GM06990 (cell line): Measurements from ENCODE around the gene LINGO3.

ENCODE experiments used
- DNase-seq: peaks from one replicate; pipeline ENCODE4 v3.0.0-alpha.2; 2011; ENCODE audit not compliant: insufficient read length; ENCODE audit errors: extremely low read depth
- H3K27me3 ChIP-seq: replicated peaks from 2 replicates; pipeline ENCODE4 v1.6.0; 2011; ENCODE audit warnings: low read length; ENCODE audit not compliant: control insufficient read depth, insufficient read depth
- H3K36me3 ChIP-seq: 2 replicates; pipeline ENCODE4 v1.5.1; 2011; ENCODE audit warnings: low read length; ENCODE audit not compliant: control insufficient read depth, insufficient read depth
- H3K4me3 ChIP-seq: replicated peaks from 2 replicates; pipeline ENCODE4 v1.5.1; 2011; ENCODE audit warnings: low read depth, mild to moderate bottlenecking, control low read depth, low read length
- CTCF ChIP-seq: IDR thresholded peaks from 2 replicates; pipeline ENCODE4 v1.5.1; 2011; ENCODE audit warnings: low read length, control low read depth, mild to moderate bottlenecking, inconsistent platforms; ENCODE audit not compliant: insufficient read depth, poor library complexity, severe bottlenecking

Gene LINGO3

GRCh38 chr19:2345076-2345475 is 37.1 kb upstream of the LINGO3 start:
- H3K36me3 ChIP-seq: peaks cover 6% of the 10 kb centered on the region
- no peak overlapping the region for H3K4me3 ChIP-seq
- H3K27me3 ChIP-seq: no peaks in the 10 kb centered on the region
- DNase-seq: no peak
- TF ChIP-seq CTCF: no peak

DNA sequence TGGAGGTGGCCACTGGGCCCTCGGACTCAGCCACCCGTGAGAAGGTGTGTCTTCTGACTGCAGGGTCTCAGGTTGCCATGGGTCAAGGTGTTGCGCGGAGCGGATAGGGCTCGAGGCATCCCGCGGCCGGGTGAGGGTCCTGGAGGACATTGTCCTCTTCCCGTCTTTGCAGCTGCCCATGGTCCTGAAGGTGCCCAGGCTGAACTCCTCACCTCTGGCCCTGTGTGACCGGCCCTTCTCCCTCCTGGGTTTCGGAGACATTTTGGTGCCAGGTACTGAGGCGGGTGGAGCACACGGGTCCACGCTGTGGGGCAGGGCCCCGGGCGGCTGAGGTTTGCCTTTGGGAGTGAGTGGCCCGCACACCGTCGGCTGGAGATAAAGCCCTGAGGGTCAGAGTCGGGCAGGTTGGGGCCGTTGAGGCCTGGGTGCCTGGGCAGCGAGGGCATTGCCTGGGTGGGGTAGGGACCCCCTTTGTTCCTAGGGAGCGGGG is 36.5 kb upstream of the LINGO3 start:
- Histone ChIP-seq H3K36me3 (peaks cover 6% of the 10 kb centered on the region), H3K27me3 (no peaks in the 10 kb centered on the region), H3K4me3 (no peak overlapping the region)
- DNase-seq: no peak
- TF ChIP-seq CTCF: no peak

GRCh38 chr19:2343289-2343982 is 35.5 kb upstream of the LINGO3 start:
- Histone ChIP-seq H3K4me3 (no peak overlapping the region), H3K27me3 (no peaks in the 10 kb centered on the region), H3K36me3 (peaks cover 4% of the 10 kb centered on the region)
- TF ChIP-seq CTCF: no peak
- no peak for DNase-seq

DNA sequence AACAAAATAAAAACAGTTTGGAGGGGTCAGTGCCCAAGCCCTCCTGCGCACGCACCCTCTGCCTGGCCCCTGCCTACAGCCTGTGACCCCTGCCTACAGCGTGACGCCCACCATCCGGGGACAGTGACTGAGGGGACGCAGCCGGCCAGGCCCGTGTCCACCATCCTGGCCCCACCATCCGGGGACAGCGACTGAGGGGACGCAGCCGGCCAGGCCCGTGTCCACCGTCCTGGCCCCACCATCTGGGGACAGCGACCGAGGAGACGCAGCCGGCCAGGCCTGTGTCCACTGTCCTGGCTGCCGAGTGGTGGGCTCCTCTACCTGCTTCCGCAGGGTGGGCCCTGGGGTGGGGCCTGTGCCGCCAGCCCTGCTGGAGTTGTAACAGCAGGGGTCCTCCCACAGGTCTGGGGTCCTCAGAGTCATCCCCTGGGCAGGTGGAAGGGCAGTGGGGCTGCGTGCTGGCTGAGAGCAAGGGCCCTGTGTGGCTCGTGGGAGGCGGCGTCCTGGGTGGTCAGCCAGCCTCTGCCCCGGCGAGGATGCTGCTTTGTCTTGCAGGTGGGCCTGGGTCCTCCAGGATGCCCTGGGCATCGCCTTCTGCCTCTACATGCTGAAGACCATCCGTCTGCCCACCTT is 34.8 kb upstream of the LINGO3 start:
- DNase-seq: no peak
- TF ChIP-seq CTCF: no peak
- Histone ChIP-seq H3K36me3 (peaks cover 4% of the 10 kb centered on the region), H3K4me3 (no peak overlapping the region), H3K27me3 (no peaks in the 10 kb centered on the region)

GRCh38 chr19:2341982-2342381 is 34.0 kb upstream of the LINGO3 start:
- DNase-seq: no peak
- H3K4me3 ChIP-seq: no peak overlapping the region
- peaks cover 4% of the 10 kb centered on the region for H3K36me3 ChIP-seq
- TF ChIP-seq CTCF: no peak
- no peaks in the 10 kb centered on the region for H3K27me3 ChIP-seq
